ENCODE measurements around the gene TAC1. TPM values are rescaled to one million over a fixed set of nuclear protein-coding genes. Genes with fewer than 3 reads are reported as not detected.

TAC1 gene
- total RNA-seq, 1 donor from 2014 or later, result not detected

- Mint-ChIP-seq H3K9me3 (ENCODE audit: unreplicated experiment) (no peaks in the 10 kb centered on the region), H3K4me1 (ENCODE audit: unreplicated experiment) (peaks cover 26% of the 10 kb centered on the region), H3K27ac (ENCODE audit: unreplicated experiment) (no peak overlapping the region), H3K4me3 (ENCODE audit: unreplicated experiment) (no peak overlapping the region), H3K27me3 (ENCODE audit: unreplicated experiment) (peaks cover 64% of the 10 kb centered on the region), H3K36me3 (ENCODE audit: unreplicated experiment) (no peaks in the 10 kb centered on the region)
- no peak for DNase-seq (ENCODE audit: extremely low spot score, unreplicated experiment)
- TF ChIP-seq CTCF (IDR thresholded peaks at IDR 0.05), result no peak
Observed at GRCh38 chr7:97735075-97735474, 3.2 kb downstream of the TAC1 start.

- Mint-ChIP-seq H3K36me3 (ENCODE audit: unreplicated experiment) (no peaks in the 10 kb centered on the region), H3K4me3 (ENCODE audit: unreplicated experiment) (no peak overlapping the region), H3K9me3 (ENCODE audit: unreplicated experiment) (no peaks in the 10 kb centered on the region), H3K27ac (ENCODE audit: unreplicated experiment) (no peak overlapping the region), H3K27me3 (ENCODE audit: unreplicated experiment) (peaks cover 2% of the 10 kb centered on the region), H3K4me1 (ENCODE audit: unreplicated experiment) (no peaks in the 10 kb centered on the region)
- DNase-seq (ENCODE audit: extremely low spot score, unreplicated experiment), result no peak
- TF ChIP-seq CTCF (IDR thresholded peaks at IDR 0.05), result no peak
Observed at GRCh38 chr7:97748482-97748881, 16.6 kb downstream of the TAC1 start.

- Mint-ChIP-seq H3K27ac (ENCODE audit: unreplicated experiment) (no peak overlapping the region), H3K27me3 (ENCODE audit: unreplicated experiment) (peaks cover 2% of the 10 kb centered on the region), H3K4me3 (ENCODE audit: unreplicated experiment) (no peak overlapping the region), H3K9me3 (ENCODE audit: unreplicated experiment) (no peaks in the 10 kb centered on the region), H3K36me3 (ENCODE audit: unreplicated experiment) (no peaks in the 10 kb centered on the region), H3K4me1 (ENCODE audit: unreplicated experiment) (no peaks in the 10 kb centered on the region)
- no peak for TF ChIP-seq CTCF (IDR thresholded peaks at IDR 0.05)
- DNase-seq (ENCODE audit: extremely low spot score, unreplicated experiment), result no peak
Observed at GRCh38 chr7:97751566-97751965, 19.7 kb downstream of the TAC1 start.

- H3K9me3 Mint-ChIP-seq (ENCODE audit: unreplicated experiment), result no peaks in the 10 kb centered on the region
- H3K4me3 Mint-ChIP-seq (ENCODE audit: unreplicated experiment), result no peak overlapping the region
- H3K36me3 Mint-ChIP-seq (ENCODE audit: unreplicated experiment), result no peaks in the 10 kb centered on the region
- H3K27me3 Mint-ChIP-seq (ENCODE audit: unreplicated experiment), result peaks cover 2% of the 10 kb centered on the region
- no peak overlapping the region for H3K27ac Mint-ChIP-seq (ENCODE audit: unreplicated experiment)
- no peak for DNase-seq (ENCODE audit: extremely low spot score, unreplicated experiment)
- TF ChIP-seq CTCF (IDR thresholded peaks at IDR 0.05), result no peak
- H3K4me1 Mint-ChIP-seq (ENCODE audit: unreplicated experiment), result no peaks in the 10 kb centered on the region
Observed at GRCh38 chr7:97752215-97752614, 20.3 kb downstream of the TAC1 start.

GRCh38 chr7:97757824-97758223 is 25.9 kb downstream of the TAC1 start:
- no peak for DNase-seq (ENCODE audit: extremely low spot score, unreplicated experiment)
- Mint-ChIP-seq H3K36me3 (ENCODE audit: unreplicated experiment) (no peaks in the 10 kb centered on the region), H3K9me3 (ENCODE audit: unreplicated experiment) (no peaks in the 10 kb centered on the region), H3K4me1 (ENCODE audit: unreplicated experiment) (no peaks in the 10 kb centered on the region), H3K27me3 (ENCODE audit: unreplicated experiment) (no peaks in the 10 kb centered on the region), H3K27ac (ENCODE audit: unreplicated experiment) (no peak overlapping the region), H3K4me3 (ENCODE audit: unreplicated experiment) (no peak overlapping the region)
- no peak for TF ChIP-seq CTCF (IDR thresholded peaks at IDR 0.05)
